NCI-H1436 treated with DMSO at 0.1 percent for 48 hours (cell line): Measurements from ENCODE around the gene ATP23.

Experiments used
- DNase-seq: peaks from one replicate; lab custom pipeline; 2025; lab: John Stamatoyannopoulos, UW

The ATP23 gene

GRCh38 chr12:57908511-57908910 lies 32.9 kb upstream of the ATP23 start:
- DNase-seq, result no peak

GRCh38 chr12:57909056-57909455 lies 32.3 kb upstream of the ATP23 start:
- DNase-seq, result no peak

- DNase-seq, result no peak
Observed at GRCh38 chr12:57909611-57910010, 31.8 kb upstream of the ATP23 start.

GRCh38 chr12:57918147-57918546 lies 23.2 kb upstream of the ATP23 start:
- no peak for DNase-seq

- DNase-seq, result no peak
Observed at GRCh38 chr12:57927086-57927485, 14.3 kb upstream of the ATP23 start.

- DNase-seq, result no peak
Observed at GRCh38 chr12:57929092-57929830, 12.1 kb upstream of the ATP23 start.

- DNase-seq, result no peak
Observed at GRCh38 chr12:57934819-57935218, 6.5 kb upstream of the ATP23 start.

GRCh38 chr12:57935331-57935730 lies 6.0 kb upstream of the ATP23 start:
- no peak for DNase-seq

- peak; percentile 72 for DNase-seq
Observed at GRCh38 chr12:57935839-57936512, 5.4 kb upstream of the ATP23 start.

GRCh38 chr12:57936513-57936883 lies 4.9 kb upstream of the ATP23 start:
- no peak for DNase-seq

- no peak for DNase-seq
Observed at GRCh38 chr12:57939291-57939690, 2.1 kb upstream of the ATP23 start.

GRCh38 chr12:57940052-57940914 lies 1.1 kb upstream of the ATP23 start:
- DNase-seq, result no peak

- DNase-seq, result no peak
Observed at GRCh38 chr12:57940915-57941164, 527 bp upstream of the ATP23 start.

- DNase-seq, result no peak
Observed at GRCh38 chr12:57943438-57944080, 2.2 kb downstream of the ATP23 start.

GRCh38 chr12:57944313-57945023 lies 3.1 kb downstream of the ATP23 start:
- DNase-seq, result no peak

GRCh38 chr12:57952766-57953165 lies 11.4 kb downstream of the ATP23 start:
- DNase-seq, result no peak

GRCh38 chr12:57954768-57955167 lies 13.4 kb downstream of the ATP23 start:
- no peak for DNase-seq

- DNase-seq, result no peak
Observed at GRCh38 chr12:57958061-57958657, 16.8 kb downstream of the ATP23 start.

GRCh38 chr12:57964421-57964820 lies 23.1 kb downstream of the ATP23 start:
- no peak for DNase-seq

GRCh38 chr12:57965766-57966165 lies 24.4 kb downstream of the ATP23 start:
- no peak for DNase-seq

- no peak for DNase-seq
Observed at GRCh38 chr12:57966536-57966935, 25.2 kb downstream of the ATP23 start.
